NCI-H1694 (cell line): ENCODE results near the gene ZBTB7C.

Source experiments
- DNase-seq: peaks from one replicate; lab custom pipeline; 2025; lab: John Stamatoyannopoulos, UW

The ZBTB7C gene

GRCh38 chr18:48324651-48325050, 84.5 kb downstream of the ZBTB7C start:
- DNase-seq = no peak

DNA sequence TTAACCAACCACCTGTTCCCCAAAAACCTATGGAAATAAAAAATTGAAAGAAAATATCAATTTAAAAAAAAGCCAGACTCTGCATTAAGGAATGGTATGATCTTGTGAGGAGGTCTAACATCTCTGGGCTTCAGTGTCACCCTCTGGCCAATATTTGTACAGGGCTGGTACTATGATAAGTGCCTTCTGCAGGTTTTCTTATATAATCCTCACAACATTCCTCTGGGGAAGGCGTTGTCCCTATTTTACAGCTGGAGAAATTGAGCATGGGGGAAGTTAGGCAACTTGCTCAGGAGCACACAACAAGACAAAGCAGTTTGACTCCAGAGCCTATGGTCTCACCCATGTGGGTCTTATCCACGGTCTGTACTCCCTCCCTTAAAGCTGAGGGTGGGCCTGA, 86.0 kb downstream of the ZBTB7C start:
- DNase-seq = no peak

DNA sequence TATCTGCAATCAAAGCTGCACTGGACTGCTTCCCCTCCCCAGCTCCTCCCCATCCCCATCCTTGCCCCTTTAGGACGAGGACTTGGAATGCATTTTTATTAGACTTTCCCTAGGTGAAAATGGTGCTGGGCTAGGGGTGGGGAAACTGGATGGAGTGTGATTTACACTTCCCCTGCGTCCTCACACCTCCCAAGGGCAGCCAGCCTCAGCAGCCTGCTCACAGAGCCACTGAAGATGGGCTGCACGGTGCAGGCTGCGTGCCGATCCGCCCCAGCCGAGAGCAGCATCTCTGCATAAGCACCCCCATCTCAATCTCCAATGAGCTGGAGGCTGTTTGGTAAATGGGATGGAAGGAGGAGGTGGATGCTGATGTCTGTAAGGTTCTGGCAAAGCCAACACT, 87.6 kb downstream of the ZBTB7C start:
- DNase-seq = no peak

DNA sequence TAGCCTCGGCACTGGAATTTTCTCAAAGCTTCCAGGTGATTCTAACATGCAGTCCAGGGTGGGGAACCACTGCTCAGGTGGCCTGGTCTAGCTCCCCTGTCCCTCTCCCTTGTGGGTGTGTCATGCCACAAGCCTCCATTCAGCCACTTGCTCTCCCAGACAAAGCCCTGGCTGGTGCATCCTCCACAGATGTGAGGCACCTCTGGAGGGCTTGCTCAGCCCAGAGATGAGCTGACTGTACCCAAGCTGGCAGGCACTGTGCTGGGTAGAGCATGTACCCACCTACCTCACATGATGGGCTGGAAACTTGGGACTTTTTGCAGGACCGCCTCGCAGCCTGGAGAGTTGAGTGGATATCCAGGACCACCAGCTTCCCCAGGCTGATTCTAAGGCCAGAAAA, 88.1 kb downstream of the ZBTB7C start:
- DNase-seq = no peak

GRCh38 chr18:48320639-48320945, 88.6 kb downstream of the ZBTB7C start:
- DNase-seq = no peak

DNA sequence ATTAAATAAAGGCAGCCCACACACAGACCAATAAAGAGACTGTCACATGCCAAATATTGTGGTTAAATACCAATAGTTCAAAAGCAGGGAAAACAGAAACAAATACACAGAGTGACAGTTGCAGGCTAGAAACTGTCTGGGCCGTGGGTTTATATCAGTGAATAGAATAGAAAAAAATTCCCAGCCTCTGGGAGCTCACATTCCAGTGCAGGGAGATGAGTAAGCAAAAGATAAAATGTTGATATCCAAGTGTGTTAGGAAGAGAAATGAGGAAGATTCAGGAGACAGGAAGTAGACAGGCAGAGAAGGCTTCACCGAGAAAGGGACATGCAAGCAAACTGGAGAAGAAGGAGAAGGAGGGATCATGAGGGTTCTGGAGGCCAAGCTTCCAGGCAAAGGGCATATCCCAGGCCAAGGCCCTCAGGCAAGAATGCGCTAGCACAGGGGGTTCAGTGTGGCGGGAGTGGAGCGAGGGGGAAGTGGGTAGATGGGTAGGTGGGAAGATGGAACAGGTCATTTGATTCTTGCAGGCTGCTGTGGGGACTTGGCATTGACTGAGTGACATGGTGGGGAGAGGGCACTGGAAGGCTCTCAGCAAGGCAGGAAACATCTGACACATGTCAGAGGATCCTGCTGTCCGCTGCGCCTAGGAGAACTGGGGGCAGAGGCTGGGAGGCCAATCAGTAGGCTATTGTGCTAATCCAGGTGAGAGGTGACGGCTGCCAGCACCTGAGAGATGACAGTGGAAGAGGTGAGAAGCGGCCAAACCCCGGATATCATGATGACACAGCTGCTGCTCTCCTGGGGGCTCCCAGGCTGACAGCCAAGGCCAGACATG, 89.2 kb downstream of the ZBTB7C start:
- DNase-seq = no peak

- DNase-seq = no peak
These were observed 90.7 kb downstream of the ZBTB7C start for GRCh38 chr18:48318436-48318835.

DNA sequence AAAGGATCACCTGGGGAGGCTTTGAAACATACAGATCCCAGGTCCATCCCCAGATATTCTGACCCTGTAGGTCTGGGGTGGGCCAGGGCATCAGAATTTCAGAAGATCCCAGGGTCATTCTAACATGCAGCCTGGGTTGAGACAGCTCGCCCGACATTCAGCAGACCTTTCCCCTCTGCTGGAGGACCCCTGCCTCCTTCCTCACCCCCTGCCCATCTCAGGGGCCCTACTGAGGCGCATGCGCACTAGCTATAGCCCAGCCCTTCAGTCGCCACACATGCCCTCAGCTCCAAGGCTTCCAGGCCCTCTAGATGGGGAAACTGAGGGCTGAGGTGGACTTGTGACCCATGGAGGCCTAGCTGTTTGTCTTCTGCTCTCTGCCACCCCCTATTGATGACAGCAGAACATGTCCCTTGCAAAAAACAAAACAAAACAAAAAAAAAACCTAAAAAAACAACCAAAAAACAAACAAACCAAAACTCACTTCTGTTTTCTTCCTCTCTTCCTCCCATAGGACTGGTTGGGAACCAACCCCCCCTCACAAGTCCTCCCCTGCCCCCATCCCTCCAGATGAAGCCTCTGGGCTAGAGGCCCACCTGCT, 91.3 kb downstream of the ZBTB7C start:
- DNase-seq = no peak

DNA sequence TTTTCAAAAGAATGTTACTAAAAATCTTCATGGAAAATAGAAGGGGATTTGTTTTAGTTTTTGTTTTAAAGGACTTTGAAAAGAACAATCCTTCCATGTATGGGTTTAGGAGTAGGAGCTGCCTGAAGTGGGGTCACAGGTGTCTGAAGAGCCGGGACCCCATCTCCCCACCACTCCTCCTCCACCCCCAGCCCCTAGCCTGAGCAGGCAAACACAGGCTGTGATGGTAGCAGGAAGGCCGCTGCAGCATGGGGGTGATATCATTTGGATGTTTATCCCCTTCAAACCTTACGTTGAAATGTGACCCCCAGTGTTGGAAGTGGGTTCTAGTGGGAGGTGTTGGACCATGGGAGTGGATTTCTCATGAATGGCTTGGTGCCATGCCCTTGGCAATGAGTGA, 93.0 kb downstream of the ZBTB7C start:
- DNase-seq = no peak

DNA sequence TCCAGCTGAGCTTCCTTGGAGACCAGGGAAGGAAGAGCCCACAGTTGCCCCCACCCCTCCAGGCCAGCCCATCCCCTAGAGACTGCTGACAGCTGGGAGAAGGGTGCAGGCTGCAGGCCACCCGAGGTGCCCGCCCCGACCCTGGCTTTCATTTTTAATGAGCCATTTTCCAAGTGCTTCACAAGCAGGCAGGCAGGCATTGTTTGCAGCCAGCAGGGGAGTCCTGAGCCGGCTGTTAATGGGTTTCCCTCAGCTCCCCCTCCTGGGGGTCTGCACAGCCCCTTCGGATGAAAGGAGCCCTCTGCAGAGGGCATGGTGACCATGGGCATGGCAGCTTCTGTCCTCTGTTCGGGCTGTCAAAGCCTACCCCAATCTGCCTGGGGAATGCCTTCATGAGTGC, 94.5 kb downstream of the ZBTB7C start:
- DNase-seq = no peak

GRCh38 chr18:48313792-48314191, 95.4 kb downstream of the ZBTB7C start:
- no peak for DNase-seq

GRCh38 chr18:48312066-48312465, 97.1 kb downstream of the ZBTB7C start:
- DNase-seq = no peak

DNA sequence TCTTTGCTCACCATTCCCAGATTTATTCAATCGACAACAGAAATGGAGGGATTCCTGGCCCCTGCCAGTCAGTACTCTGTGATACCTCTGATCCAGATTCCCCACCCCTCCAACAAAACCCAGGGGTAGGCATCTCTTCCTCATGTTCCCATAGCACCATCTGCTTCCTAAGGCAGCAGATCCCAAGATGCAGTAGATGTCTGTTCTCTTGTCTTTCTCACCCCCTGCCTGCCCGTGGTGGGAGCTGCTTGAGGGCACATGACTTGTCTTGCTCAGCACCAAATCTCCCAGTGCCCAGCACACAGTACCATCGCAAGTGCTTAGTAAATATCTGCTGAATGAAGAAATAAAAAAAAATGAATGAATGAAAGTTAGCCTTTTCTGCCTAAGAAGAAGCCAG, 98.2 kb downstream of the ZBTB7C start:
- no peak for DNase-seq

- DNase-seq = no peak
These were observed 98.8 kb downstream of the ZBTB7C start for GRCh38 chr18:48310353-48310752.

DNA sequence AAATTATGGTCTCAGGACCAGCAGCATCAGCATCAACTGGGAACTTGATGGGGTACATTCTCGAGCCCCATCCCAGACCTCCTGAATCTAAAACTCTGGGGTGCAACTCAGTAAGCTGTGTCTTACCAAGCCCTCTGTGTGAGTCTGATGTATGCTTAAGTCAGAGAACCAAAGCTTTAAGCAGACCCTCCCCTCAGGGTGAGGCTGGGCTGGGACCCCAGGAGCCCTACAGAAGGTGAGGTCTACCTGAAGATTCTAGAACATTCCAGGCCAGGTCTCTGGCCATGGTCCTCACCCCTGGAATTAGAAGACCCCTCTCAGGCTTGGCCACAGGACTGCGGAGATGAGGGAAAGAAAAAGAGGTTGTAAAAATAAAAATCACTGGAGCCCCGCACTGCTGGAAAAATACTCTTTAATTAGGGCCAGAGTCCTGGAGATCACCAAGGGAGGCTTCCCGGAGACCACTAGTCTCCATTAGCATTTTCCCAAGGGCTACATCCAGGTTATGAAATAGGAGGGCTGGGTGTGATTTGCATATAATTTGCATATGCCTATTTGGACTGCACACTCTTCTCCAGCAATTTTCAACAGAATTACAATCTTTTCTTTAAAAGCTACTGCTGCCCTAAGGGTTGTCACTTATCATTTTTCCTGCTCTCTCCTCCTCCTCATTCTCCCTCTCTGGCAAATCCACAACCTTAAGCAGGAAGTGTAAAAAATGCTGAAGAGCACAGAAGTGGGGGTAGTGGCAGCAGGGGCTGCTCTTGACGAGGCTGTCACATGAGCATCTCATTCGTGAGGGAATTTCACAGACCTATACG, 100.2 kb downstream of the ZBTB7C start:
- DNase-seq = no peak

DNA sequence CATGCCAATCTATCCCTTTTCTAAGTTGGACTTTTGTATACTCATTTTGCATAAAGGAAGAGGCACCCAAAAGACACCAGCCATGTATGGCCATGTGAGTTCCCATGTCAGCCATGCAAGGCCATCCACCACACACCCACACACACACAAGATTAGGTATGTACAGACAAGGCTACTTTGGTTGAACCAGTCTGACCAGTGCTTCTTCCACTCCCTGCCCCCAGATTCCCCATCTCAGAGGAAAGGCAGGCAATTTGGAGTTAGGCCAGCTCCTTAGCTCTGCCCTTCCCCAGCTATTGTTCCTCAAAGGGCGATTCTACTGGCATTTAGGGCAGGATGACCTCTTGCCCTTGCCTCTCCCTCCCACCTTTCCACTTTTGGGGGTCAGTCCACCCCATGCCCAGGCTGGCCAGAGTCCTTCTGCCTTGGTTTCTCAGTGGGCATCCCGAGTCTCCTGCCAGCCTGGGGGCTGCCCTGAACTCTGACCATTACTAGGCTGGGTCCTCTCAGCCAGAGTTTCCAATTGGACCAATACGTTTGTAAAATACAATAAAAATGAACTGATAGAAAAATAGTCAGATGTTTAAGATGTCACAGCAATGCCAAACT, 101.1 kb downstream of the ZBTB7C start:
- DNase-seq = no peak

GRCh38 chr18:48306838-48307237, 102.3 kb downstream of the ZBTB7C start:
- DNase-seq = no peak

GRCh38 chr18:48304906-48305693, 104.1 kb downstream of the ZBTB7C start:
- DNase-seq = no peak

DNA sequence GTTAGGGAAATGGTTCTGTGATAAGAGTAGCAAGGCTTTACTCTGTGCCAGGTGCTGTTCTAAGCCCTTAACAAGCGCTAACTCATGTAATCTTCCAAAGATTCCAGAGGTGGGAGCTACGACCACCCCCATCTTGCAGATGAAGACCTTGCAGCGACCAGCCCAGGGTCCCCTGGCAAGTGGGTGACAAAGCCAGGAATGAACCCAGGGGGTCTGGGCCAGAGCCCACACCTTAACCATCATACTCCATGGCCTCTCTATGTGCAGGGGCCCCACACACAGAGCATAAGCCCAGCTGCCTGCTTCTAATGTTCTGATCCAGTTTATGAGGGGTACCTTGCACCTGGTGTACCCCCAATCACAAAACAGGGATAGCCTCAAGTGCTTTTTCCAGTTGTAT, 105.3 kb downstream of the ZBTB7C start:
- DNase-seq = no peak

GRCh38 chr18:48302736-48303135, 106.4 kb downstream of the ZBTB7C start:
- DNase-seq = no peak

DNA sequence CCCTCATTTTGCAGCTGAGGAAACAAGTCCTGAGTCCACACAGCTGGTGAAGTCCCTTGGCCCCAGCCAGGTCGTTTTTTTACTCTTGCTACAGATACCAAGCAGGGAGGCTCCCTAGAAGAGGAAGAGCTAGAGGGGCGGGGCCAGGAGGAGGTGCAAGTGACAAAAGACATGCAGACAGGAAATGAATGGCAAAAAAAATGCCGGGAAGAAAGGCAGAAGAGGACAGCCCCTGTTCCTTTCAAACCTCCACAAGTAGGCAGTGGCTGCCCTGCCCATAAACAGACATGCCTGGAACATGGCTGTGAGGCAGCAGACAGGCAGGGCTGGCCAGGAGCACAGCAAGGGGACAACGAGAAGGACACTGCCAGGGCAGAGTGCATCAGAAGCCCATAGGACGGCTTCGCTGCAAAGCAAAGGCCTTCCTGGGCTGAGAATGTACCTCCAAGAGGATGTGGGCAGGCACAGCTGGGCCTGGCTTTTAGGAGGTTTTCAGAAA, 108.7 kb downstream of the ZBTB7C start:
- DNase-seq = no peak

- DNase-seq = no peak
These were observed 112.0 kb downstream of the ZBTB7C start for GRCh38 chr18:48297139-48297538.
